HG03025 (cell line): Measurements from ENCODE around the gene ZNF467.

Experiments
- ATAC-seq: cut with Tn5 transposase; IDR thresholded peaks from one replicate; pipeline ENCODE4 v1.9.1; 2021; ENCODE audit warnings: mild to moderate bottlenecking, moderate library complexity; ENCODE audit not compliant: unreplicated experiment, low FRiP score

The ZNF467 gene

DNA sequence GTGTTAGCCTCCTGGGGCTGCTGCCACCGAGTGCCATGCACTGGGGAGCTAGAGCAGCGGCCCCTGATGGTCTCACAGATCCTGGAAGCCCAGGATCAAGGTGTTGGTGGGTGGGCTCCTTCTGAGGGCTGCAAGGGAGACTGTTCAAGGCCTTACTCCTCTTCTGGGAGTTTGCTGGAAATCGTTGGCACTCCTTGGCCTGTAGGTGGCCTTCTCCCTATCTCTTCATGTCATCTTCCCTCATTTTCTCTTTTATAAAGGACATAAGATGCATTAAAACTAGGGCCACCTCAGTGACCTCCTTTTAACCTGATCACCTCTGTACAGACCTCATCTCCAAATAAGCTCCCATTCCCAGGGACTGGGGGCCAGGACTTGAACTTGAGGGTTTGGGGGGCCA, 37.8 kb upstream of the ZNF467 start:
- no peak for ATAC-seq

DNA sequence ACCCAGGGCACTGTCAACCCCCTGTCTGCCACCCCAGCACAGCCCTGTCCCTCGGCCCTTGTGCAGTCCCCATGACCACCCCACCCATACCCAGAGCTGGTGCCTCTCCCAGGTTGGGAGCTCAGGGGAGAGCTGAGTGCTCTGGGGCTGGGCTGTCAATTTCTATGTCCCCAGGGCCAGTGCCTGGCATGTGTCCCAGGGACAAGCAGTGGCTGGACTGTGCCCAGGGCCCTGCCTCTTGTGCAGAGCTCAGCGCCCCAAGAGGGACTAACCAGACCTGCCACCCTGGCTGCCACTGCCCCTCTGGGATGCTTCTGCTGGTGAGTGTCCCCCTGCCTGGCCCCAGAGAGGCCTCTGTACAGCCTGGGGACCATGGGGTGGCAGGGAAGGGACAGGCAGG, 35.8 kb upstream of the ZNF467 start:
- no peak for ATAC-seq

DNA sequence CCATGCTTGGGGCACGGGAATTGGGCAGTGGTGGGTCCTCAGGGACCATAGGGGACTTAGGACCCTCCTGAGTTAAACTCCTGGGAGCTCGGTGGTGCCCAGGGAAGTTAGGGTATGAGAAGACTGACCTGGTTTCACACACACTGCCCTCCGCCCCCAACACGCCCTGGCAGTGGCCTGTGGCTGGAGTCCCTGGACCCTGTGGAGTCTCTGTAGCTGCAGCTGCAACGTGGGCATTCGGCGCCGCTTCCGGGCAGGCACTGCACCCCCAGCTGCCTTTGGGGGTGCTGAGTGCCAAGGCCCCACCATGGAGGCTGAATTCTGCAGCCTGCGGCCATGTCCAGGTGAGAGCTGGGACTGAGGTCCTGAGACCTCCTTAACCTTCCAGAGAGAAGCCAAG, 34.9 kb upstream of the ZNF467 start:
- no peak for ATAC-seq

DNA sequence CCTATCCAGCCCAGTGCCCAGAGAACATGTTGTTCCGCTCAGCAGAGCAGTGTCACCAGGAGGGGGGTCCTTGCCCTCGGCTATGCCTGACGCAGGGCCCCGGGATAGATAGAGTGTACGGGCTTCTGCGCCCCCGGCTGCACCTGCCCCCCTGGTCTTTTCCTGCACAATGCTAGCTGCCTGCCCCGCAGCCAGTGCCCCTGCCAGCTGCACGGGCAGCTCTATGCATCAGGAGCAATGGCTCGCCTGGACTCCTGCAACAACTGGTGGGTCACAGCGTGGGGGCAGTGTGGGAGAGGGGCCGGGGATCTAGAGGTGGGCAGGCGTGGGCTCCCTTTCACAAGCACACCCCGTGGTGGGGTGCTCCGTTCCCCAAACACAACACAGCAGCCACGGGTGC, 33.3 kb upstream of the ZNF467 start:
- ATAC-seq: no peak

DNA sequence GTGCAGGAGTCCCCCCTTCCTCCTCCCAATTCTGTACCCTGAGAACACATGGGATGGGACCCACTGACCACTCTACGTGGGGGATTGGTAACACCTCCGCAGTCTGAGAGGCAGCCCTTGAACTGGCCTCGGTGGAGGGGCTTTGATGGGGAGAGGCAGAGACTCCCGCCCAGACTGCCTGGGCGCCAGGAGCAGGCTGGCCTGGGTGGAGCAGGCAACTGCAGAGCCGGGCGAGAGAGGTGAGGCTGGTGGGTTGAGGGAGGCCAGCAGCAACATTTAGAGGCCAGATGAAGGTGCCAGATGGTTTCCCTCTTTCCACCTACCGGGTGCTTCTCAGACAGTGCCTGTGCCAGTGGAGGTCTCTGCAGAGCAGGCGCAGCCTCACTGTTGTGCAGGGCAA, 30.7 kb upstream of the ZNF467 start:
- ATAC-seq: no peak

DNA sequence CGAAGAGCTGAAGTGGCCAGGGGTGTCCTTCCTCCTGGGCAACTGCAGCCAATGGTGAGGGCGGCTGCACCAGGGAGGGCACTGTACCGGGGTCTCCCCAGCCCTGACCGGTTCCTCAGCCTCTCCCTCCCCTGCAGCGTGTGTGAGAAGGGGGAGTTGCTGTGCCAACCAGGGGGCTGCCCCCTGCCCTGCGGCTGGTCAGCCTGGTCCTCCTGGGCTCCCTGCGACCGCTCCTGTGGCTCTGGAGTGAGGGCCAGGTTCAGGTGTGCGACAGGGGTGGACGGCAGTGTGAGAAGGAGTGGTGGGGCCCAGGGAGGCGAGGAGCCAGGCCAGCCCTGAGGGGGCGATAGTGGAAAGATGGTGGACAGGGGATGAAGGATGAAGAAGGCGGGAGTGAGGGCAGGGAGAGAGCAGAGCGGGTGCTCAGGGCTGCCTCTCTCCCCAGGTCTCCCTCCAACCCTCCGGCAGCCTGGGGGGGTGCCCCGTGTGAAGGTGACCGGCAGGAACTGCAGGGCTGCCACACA, 30.2 kb upstream of the ZNF467 start:
- no peak for ATAC-seq

DNA sequence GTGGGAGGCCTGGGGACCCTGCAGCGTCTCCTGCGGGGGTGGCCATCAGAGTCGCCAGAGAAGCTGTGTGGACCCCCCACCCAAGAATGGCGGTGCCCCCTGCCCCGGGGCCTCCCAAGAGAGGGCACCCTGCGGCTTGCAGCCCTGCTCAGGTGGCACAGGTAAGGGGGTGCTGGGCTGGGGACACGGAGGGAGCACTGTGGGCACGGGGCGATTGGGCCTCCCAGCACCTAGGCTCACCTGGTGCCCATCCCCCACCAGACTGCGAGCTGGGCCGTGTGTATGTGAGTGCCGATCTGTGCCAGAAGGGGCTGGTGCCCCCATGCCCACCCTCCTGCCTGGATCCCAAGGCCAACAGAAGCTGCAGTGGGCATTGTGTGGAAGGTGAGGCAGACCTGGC, 29.6 kb upstream of the ZNF467 start:
- no peak for ATAC-seq

DNA sequence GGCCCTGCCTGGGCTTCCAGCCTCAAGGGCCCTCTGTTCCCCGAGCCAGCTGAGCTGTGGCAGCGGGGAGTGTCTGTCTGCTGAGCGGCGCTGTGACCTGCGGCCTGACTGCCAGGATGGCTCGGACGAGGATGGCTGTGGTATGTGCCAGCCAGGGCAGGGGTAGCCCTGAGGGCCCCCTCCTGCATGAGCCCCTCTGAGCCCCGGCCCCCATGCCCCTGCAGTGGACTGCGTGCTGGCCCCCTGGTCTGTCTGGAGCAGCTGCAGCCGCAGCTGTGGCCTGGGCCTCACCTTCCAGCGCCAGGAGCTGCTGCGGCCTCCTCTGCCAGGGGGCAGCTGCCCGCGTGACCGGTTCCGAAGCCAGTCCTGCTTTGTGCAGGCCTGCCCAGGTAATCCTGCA, 28.4 kb upstream of the ZNF467 start:
- no peak for ATAC-seq

DNA sequence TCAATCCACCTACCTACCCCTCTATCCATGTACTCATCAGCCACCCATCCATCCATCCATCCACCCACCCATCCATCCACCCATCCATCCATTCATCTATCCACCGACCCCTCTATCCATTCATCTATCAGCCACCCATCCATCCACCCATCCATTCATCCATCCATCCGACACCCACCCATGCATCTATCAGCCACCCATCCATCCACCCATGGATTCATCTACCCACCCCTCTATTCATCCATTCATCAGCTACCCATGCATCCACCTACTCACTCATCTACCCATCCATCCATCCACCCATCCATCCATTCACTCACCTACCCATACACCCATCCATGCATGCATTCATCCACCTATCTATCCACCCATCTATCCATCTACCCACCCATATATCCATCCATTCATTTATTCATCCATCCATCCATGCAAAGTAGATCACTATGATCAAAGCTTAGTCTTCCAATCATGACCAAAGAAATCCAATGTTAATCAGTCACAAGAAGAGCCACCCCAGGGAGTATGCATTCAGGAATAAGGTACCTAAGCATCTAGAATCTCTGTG, 27.7 kb upstream of the ZNF467 start:
- ATAC-seq: no peak

DNA sequence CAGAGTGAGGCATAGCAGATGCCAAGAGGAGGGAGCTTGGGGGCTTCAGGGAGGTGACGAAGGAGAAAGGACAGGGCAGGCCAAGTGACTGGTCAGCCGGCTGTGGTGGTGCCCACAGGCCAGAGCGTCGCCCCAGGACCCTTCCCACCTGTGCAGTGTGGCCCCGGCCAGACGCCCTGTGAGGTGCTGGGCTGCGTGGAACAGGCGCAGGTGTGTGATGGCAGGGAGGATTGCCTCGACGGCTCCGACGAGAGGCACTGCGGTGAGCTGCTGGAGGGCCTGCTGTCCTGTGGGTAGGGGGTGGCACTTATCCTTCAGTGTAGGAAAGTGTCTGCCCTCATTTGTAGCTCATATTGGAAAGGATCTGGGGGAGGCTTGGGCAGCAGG, 26.8 kb upstream of the ZNF467 start:
- ATAC-seq: no peak

DNA sequence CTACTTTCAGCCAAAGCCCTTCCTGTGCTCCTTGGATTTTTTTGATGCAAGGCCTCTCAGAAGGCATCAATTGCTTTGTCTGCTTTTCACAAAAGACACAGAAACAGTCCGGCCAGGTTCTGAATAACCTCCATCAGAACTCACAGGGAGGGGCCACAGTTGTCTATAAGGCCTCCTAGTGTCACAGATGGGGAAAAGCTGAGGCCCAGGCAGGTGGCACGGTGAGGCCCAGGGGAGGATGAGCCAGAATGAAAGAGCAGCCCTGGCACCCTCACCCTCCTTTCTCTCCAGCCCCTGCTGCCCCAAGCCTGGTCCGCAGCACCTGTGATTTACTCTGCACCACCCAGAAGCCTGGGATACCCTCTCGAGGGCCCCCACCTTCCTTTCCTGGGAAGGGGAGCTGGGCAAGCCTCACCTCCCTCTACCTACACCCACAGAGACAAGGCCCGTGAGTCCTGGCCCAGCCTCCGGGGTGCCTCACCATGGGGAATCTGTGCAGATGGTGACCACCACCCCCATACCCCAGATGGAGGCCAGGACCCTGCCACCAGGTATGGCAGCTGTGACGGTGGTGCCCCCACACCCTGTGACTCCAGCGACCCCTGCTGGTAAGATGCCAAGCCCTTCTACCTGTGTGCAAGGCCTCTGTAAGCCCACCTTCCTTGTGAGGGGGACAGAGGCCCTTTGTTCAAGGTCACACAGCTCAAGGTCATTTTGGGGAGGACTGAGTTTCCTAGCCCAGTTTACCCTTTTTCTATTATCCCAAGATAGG, 26.2 kb upstream of the ZNF467 start:
- ATAC-seq: no peak

DNA sequence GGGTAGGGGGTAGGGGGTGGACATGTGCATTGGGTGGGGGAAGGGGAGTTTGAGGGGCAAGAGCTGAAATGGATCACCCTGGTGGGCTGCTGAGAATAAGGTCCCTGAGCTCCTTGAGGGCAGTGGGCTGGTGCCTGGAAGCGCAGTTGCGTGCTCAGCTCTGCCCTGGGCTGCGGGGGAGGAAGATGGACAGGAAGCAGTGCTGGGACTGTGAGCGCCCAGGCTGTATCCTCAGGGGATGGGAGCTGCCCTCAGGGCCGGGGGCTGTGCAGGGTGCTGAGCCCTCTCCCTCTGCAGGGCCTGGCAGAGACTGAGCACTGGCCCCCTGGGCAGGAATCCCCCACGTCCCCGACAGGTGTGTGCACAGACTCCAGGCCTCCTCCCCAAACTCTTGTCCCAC, 24.4 kb upstream of the ZNF467 start:
- ATAC-seq: no peak

DNA sequence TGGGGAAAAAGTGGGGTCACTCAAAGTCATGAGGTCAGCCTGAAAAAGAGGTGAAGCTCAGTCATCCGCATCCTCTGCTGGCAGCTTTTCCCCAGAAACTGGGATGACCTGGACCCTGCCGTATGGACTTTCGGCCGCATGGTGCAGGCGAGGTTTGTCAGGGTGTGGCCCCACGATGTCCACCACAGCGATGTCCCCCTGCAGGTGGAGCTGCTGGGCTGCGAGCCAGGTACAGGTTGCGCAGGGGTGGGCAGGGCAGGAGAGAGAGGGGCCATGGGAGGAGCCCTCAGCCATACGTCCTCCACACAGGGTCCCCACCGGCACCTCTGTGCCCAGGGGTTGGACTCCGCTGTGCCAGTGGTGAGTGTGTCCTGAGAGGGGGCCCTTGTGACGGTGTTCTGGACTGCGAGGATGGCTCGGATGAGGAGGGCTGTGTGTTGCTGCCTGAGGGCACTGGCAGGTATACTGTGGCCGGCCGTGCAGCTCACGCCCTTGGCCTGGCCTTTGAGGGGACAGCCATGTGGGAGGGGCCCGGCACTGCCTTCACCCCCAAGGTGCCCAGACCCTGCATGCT, 23.0 kb upstream of the ZNF467 start:
- ATAC-seq: no peak

DNA sequence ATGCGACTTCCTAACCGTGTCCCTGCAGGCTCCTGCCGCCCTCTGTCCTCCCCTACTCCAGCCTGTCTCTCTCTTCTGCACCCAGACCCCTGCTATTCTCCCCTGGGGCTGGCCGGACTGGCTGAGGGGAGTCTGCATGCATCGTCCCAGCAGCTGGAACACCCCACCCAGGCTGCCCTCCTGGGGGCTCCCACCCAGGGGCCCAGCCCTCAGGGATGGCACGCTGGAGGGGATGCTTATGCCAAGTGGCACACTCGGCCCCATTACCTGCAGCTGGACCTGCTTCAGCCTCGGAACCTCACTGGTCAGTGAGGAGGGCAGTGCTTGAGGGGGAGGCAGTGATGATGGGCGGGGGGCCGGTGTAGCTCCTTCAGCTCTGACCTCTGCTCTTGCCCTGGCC, 21.7 kb upstream of the ZNF467 start:
- ATAC-seq: no peak

DNA sequence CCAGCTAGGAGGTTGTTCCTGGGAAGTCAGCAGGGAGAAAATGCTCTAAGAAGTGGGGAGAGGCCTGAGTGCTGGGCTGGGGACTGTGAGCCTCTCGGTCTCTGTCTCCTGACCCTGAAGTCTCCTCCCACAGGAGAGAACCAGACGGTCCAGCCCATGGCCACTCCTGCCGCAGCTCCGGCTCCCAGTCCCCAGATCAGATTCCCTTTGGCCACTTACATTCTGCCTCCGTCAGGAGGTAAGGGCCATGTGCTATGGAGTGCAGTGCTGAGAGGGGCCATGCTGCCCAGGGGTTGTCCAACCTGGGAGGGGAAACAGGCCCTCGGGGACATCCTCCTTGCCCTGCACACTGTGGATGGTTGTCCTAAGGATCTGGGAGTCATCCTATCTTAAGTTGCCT, 21.3 kb upstream of the ZNF467 start:
- ATAC-seq: no peak

DNA sequence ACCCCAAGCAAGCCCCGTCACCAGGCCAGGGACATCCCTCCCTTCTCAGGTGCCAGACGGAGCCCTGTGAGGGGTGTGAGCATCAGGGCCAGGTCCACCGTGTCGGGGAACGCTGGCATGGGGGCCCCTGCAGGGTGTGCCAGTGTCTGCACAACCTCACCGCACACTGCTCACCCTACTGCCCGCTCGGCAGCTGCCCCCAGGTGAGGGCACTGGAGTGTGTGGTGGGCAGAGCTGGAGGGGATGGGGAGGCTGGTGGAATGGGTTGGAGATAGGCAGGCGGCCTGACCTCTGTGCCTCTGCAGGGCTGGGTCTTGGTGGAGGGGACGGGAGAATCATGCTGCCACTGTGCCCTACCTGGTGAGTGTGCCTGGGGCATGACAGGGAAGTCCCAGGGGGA, 19.9 kb upstream of the ZNF467 start:
- no peak for ATAC-seq

DNA sequence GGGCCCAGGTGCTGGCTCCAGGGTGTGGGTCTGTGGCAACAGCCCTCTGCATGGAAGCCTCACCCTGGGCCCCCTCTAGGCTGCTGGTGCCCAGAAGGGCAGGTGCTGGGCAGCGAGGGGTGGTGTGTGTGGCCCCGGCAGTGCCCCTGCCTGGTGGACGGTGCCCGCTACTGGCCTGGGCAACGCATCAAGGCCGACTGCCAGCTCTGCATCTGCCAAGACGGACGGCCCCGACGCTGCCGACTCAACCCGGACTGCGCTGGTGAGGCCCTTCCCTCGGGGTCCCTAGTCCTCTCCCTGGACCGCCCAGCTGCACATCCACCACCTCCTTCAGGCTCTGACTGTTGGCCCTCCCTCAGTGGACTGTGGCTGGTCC, 18.8 kb upstream of the ZNF467 start:
- no peak for ATAC-seq

DNA sequence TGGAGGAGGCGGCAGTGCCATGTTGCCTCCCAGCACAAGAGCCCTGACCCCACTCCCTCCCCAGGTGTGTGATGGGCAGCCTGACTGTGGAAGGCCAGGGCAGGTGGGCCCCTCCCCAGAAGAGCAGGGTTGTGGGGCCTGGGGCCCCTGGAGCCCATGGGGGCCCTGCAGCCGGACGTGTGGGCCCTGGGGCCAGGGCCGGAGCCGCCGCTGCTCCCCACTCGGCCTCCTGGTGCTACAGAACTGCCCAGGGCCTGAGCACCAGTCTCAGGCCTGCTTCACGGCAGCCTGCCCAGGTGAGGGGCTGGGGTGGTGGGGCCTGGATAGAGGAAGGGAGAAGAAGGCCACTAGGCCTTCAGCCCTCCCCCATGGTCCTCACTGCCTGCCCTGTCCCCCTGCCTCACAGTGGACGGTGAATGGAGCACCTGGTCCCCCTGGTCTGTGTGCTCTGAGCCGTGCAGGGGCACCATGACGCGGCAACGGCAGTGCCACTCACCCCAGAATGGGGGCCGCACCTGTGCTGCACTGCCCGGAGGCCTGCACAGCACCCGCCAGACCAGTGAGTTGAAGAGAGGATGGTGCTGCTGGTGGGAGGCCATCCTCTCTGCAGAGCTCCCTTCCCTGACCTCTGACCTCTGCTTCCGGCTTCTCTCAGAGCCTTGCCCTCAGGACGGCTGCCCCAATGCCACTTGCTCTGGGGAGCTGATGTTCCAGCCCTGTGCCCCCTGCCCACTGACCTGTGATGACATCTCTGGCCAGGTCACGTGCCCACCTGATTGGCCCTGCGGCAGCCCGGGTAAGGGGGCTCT, 18.2 kb upstream of the ZNF467 start:
- no peak for ATAC-seq

DNA sequence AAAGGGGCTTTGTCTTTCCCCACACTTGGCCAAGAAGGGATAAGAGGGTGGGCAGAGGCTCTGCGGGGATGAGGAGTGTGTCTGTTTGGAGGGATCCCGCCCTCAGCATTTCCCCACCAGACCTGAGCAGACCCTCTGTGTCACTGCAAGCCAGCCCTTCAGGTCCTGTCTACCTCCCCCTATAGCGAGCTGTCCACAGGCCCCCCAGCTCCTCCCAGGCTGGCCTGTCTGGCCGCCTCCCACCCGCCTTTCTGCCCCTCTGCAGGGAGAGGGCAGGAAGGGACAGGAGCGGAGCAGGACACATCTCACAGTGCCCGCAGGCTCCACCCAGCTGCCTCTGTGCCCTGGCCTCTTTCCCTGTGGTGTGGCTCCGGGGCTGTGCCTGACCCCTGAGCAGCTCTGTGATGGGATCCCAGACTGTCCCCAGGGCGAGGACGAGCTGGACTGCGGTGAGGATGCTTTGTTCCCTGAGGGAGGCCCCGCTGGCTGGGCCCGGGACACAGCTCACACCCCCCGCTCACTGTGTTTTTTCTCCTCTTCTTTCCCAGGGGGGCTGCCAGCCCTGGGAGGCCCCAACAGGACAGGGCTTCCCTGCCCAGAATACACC, 17.5 kb upstream of the ZNF467 start:
- ATAC-seq: no peak

DNA sequence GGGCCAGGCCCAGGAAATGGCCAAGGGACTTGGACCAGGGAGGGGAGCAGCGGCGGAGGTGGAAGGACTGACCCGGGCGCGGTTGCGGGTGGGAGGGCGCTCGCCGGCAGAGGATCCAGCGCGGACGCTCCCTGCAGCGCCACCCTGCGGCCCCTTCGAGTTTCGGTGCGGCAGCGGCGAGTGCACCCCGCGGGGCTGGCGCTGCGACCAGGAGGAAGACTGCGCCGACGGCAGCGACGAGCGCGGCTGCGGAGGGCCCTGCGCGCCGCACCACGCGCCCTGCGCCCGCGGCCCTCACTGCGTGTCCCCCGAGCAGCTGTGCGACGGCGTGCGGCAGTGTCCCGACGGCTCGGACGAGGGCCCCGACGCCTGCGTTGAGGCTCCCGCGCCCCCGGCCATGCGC, 16.8 kb upstream of the ZNF467 start:
- ATAC-seq: no peak

DNA sequence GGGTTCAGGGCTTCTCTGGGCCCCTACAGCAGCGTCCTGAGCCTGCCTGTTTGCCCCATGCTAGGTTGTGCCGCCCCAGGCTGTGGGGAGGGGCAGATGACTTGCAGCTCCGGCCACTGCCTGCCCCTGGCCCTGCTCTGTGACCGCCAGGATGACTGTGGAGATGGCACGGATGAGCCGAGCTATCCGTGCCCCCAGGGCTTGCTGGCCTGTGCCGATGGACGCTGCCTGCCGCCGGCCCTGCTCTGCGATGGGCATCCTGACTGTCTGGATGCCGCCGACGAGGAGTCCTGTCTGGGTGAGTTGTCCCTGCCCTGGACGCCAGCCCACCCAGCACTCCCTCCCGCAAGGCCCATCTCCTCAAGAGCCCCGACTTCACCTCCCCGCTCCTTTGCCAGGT, 15.7 kb upstream of the ZNF467 start:
- ATAC-seq: no peak
